ENCODE results near the gene TMEM40. TPM values are rescaled to one million over a fixed set of nuclear protein-coding genes. Genes with fewer than 3 reads are reported as not detected.
"Not testable (repeated sequence)": the region's sequence is repeated elsewhere in the genome, so short reads cannot be mapped to it uniquely, and the experiment has no call there.

Gene TMEM40
- total RNA-seq, 1 experiment from 2014 or later: not detected

- TF ChIP-seq CTCF (conservative IDR thresholded peaks at IDR 0.05): no peak
- Mint-ChIP-seq H3K4me3 (no peak overlapping the region), H3K9me3 (no peaks in the 10 kb centered on the region), H3K27me3 (ENCODE audit: low read depth) (peaks cover 13% of the 10 kb centered on the region), H3K27ac (no peak overlapping the region), H3K36me3 (ENCODE audit: insufficient read depth in 1 of 3, low read depth in 3 of 3) (no peaks in the 10 kb centered on the region), H3K4me1 (no peaks in the 10 kb centered on the region)
- no peak overlapping the region for H2BK5ac ChIP-seq (ENCODE audit: insufficient read length, low read length)
- no peaks in the 10 kb centered on the region for H3K4me1 ChIP-seq (ENCODE audit: insufficient read depth, low read length)
- no peak overlapping the region for H4K91ac ChIP-seq (ENCODE audit: insufficient read length, low read depth, low read length)
- H4K8ac ChIP-seq (replicated peaks; ENCODE audit: insufficient read length, low read depth, low read length): no peak overlapping the region
- H3K23me2 ChIP-seq (ENCODE audit: insufficient read length, low read depth, low read length, poor library complexity, severe bottlenecking): no peaks in the 10 kb centered on the region
- H3K56ac ChIP-seq (ENCODE audit: insufficient read length, low read depth, low read length): no peak overlapping the region
- H3K9ac ChIP-seq (ENCODE audit: extremely low read depth, insufficient read length, low read length): no peak overlapping the region
- no peak overlapping the region for H3K4me2 ChIP-seq (ENCODE audit: insufficient read depth, insufficient read length, low read length)
- no peaks in the 10 kb centered on the region; the same call in 1 of the 2 replicates for H3K27me3 ChIP-seq (ENCODE audit: insufficient read depth, low read length)
- no peaks in the 10 kb centered on the region for H3K9me3 ChIP-seq (ENCODE audit: control insufficient read depth, low read depth, low read length)
- no peak overlapping the region for H3K4ac ChIP-seq (ENCODE audit: low read depth, low read length)
- H3K23ac ChIP-seq (ENCODE audit: insufficient read length, low read depth, low read length): no peak overlapping the region
- H2BK12ac ChIP-seq (ENCODE audit: insufficient read length, low read depth, low read length): no peak overlapping the region
- no peak overlapping the region for H2AFZ ChIP-seq (ENCODE audit: low read length)
- H3K27ac ChIP-seq (ENCODE audit: insufficient read length, low read depth, low read length): no peak overlapping the region
- H2AK5ac ChIP-seq (ENCODE audit: insufficient read length, low read length): no peak overlapping the region
- H2BK20ac ChIP-seq (ENCODE audit: low read depth, low read length, poor library complexity, severe bottlenecking): no peak overlapping the region
- H3K14ac ChIP-seq (ENCODE audit: insufficient read depth, low read length): no peak overlapping the region
- H3K79me2 ChIP-seq (ENCODE audit: insufficient read depth, low read length): no peaks in the 10 kb centered on the region
- H2BK15ac ChIP-seq (ENCODE audit: low read depth, low read length): no peak overlapping the region
- no peak overlapping the region for H3T11ph ChIP-seq (ENCODE audit: low read length)
- H3K79me1 ChIP-seq (ENCODE audit: insufficient read depth, low read depth, low read length, poor library complexity, severe bottlenecking): no peaks in the 10 kb centered on the region
- no peaks in the 10 kb centered on the region for H4K20me1 ChIP-seq (ENCODE audit: control insufficient read depth, insufficient read depth, insufficient read length)
- no peak overlapping the region for H4K5ac ChIP-seq (ENCODE audit: insufficient read length, low read depth, low read length)
- H3K18ac ChIP-seq (ENCODE audit: insufficient read length, low read depth, low read length): no peak overlapping the region
- no peak for DNase-seq
- WGBS (ENCODE audit: extremely low coverage, insufficient read length, low lambda C conversion rate): no CpG with 5 or more reads among the region's 3 CpGs
- no peak overlapping the region for H2BK120ac ChIP-seq (ENCODE audit: low read depth, low read length, poor library complexity, severe bottlenecking)
Observed at GRCh38 chr3:12702501-12702900, 56.6 kb downstream of the TMEM40 start.

GRCh38 chr3:12701601-12702000, 57.5 kb downstream of the TMEM40 start:
- WGBS (ENCODE audit: extremely low coverage, insufficient read length, low lambda C conversion rate): no CpG with 5 or more reads among the region's 10 CpGs
- not testable (repeated sequence) for H3K79me1 ChIP-seq (ENCODE audit: insufficient read depth, low read depth, low read length, poor library complexity, severe bottlenecking)

More at GRCh38 chr3:12701601-12702000, 57.5 kb downstream of the TMEM40 start:
- H3K36me3 Mint-ChIP-seq (ENCODE audit: insufficient read depth in 1 of 3, low read depth in 3 of 3); H3K4ac ChIP-seq (ENCODE audit: low read depth, low read length); H3K56ac ChIP-seq (ENCODE audit: insufficient read length, low read depth, low read length); H3K9ac ChIP-seq (ENCODE audit: extremely low read depth, insufficient read length, low read length); H2AFZ ChIP-seq (ENCODE audit: low read length); H3K4me1 Mint-ChIP-seq; H4K5ac ChIP-seq (ENCODE audit: insufficient read length, low read depth, low read length); H2AK5ac ChIP-seq (ENCODE audit: insufficient read length, low read length); H3K79me2 ChIP-seq (ENCODE audit: insufficient read depth, low read length); H2BK15ac ChIP-seq (ENCODE audit: low read depth, low read length); H3T11ph ChIP-seq (ENCODE audit: low read length); H3K27me3 ChIP-seq (ENCODE audit: insufficient read depth, low read length); H3K9me3 ChIP-seq (ENCODE audit: control insufficient read depth, low read depth, low read length); DNase-seq; H3K23me2 ChIP-seq (ENCODE audit: insufficient read length, low read depth, low read length, poor library complexity, severe bottlenecking); H2BK120ac ChIP-seq (ENCODE audit: low read depth, low read length, poor library complexity, severe bottlenecking); H2BK12ac ChIP-seq (ENCODE audit: insufficient read length, low read depth, low read length); H3K4me3 Mint-ChIP-seq; H3K9me3 Mint-ChIP-seq; H4K91ac ChIP-seq (ENCODE audit: insufficient read length, low read depth, low read length); H3K27ac Mint-ChIP-seq; H2BK20ac ChIP-seq (ENCODE audit: low read depth, low read length, poor library complexity, severe bottlenecking); H3K27me3 Mint-ChIP-seq (ENCODE audit: low read depth); H4K20me1 ChIP-seq (ENCODE audit: control insufficient read depth, insufficient read depth, insufficient read length); H3K4me2 ChIP-seq (ENCODE audit: insufficient read depth, insufficient read length, low read length); H3K4me1 ChIP-seq (ENCODE audit: insufficient read depth, low read length); H4K8ac ChIP-seq (replicated peaks; ENCODE audit: insufficient read length, low read depth, low read length); H3K23ac ChIP-seq (ENCODE audit: insufficient read length, low read depth, low read length); H3K27ac ChIP-seq (ENCODE audit: insufficient read length, low read depth, low read length); H3K18ac ChIP-seq (ENCODE audit: insufficient read length, low read depth, low read length); H3K14ac ChIP-seq (ENCODE audit: insufficient read depth, low read length); H2BK5ac ChIP-seq (ENCODE audit: insufficient read length, low read length): not testable (repeated sequence)

All from H9 (cell line).